ENCODE results near the gene RRP1B.

GRCh38 chr21:43740497-43741156 is 81.3 kb downstream of the RRP1B start:
- TF ChIP-seq EP300 (conservative IDR thresholded peaks at IDR 0.05; ENCODE audit: poor library complexity, severe bottlenecking) (no peak), MXI1 (conservative IDR thresholded peaks at IDR 0.05; ENCODE audit: poor library complexity, severe bottlenecking) (no peak), CTCF (IDR thresholded peaks at IDR 0.05; ENCODE audit: poor library complexity, severe bottlenecking) (no peak)
- TF ChIP-seq, protein P1, sequence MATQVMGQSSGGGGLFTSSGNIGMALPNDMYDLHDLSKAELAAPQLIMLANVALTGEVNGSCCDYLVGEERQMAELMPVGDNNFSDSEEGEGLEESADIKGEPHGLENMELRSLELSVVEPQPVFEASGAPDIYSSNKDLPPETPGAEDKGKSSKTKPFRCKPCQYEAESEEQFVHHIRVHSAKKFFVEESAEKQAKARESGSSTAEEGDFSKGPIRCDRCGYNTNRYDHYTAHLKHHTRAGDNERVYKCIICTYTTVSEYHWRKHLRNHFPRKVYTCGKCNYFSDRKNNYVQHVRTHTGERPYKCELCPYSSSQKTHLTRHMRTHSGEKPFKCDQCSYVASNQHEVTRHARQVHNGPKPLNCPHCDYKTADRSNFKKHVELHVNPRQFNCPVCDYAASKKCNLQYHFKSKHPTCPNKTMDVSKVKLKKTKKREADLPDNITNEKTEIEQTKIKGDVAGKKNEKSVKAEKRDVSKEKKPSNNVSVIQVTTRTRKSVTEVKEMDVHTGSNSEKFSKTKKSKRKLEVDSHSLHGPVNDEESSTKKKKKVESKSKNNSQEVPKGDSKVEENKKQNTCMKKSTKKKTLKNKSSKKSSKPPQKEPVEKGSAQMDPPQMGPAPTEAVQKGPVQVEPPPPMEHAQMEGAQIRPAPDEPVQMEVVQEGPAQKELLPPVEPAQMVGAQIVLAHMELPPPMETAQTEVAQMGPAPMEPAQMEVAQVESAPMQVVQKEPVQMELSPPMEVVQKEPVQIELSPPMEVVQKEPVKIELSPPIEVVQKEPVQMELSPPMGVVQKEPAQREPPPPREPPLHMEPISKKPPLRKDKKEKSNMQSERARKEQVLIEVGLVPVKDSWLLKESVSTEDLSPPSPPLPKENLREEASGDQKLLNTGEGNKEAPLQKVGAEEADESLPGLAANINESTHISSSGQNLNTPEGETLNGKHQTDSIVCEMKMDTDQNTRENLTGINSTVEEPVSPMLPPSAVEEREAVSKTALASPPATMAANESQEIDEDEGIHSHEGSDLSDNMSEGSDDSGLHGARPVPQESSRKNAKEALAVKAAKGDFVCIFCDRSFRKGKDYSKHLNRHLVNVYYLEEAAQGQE (IDR thresholded peaks at IDR 0.05; ENCODE audit: borderline replicate concordance), result no peak
